Superior temporal gyrus (tissue), 1 donor: ENCODE measurements around the gene CRIP3.
A peak's percentile ranks its signal among the peaks of the same experiment; 100 is the strongest.
"Not testable (repeated sequence)": the region's sequence is repeated elsewhere in the genome, so short reads cannot be mapped to it uniquely, and the experiment has no call there.

Experiments used
- DNase-seq: peaks from one replicate; pipeline ENCODE4 v3.0.0-alpha.2; 2016; ENCODE audit errors: extremely low spot score

The CRIP3 gene, protein sequence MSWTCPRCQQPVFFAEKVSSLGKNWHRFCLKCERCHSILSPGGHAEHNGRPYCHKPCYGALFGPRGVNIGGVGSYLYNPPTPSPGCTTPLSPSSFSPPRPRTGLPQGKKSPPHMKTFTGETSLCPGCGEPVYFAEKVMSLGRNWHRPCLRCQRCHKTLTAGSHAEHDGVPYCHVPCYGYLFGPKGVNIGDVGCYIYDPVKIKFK

DNA sequence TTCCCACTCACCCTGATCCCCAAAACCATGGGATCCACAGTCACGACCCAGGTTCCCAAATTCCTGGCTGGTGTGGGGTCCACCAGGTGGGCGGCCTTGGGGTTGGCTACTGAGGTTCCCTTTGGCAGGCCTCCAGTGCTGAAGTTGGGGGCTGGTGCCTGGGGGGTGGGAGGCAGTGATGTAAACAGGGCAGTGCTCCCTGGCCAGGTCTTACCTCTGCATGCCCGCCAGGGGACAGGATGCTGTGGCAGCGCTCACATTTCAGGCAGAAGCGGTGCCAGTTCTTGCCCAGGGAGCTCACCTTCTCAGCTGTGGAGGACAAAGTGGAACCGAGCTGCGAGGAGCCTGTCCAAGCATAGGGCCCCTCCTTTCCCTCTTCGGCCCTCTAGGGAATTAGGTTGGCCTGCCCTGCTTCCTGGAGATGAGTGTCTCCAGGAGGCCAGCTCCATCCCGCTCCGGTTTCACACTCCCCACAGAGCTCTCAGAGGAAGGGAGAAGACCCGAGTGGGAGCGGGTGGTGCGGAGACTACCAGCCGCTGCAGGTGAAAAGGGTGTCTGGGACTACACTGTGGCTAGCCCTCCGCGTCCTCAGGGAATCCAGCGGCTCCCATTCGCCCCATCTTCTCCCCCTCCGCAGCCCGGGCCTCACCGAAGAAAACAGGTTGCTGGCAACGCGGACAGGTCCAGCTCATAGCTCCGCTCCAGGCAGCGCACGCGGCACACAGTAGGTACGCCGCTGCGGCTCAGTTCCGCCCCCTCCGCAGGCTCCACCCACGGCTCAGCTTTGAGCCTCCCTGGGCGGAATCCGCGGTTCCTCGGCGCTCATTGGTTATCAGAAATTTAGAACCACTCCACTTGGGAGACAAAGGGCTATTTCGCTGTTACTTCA is at the start of gene CRIP3:
TSS of gene CRIP3 (minus strand) at position 726 of the 889 bp plus-strand sequence. CDS start at position 692, 34 bp downstream.
- no peak for DNase-seq

DNA sequence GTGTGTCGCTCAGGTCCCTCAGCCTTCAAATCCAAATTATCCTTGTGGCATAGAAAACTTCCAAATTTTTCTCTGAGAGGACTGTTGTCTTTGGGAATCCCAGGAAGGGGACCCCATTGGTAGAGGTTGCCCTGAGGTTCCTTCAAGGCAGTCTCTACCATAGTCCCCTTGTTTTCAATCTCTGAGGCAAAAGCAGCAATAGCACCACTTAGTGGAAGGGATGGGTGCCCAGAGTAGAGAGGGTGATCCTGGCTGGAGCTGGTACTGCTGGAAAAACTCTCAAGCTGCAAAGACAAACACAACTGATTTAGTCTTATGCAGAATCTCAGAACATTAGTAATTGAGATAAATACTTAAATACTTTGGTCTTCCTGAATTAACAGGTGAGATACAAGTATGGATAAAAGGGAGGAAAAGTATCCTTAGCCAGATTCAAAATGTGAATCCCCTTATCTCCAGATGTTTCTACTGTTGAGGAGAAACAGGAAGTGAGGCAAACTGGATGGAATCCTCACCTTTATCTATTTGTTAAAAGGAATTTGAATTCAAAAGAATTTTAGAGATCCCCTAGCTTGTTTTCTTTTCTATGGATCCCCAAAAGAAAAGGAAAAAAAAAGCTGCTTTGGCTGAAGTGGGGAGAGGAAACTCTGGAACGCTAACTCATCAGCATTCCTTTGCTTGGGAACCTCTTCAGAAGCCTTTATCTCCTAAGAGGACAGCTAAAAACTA is 47.4 kb upstream of the CRIP3 start:
- DNase-seq, result no peak

DNA sequence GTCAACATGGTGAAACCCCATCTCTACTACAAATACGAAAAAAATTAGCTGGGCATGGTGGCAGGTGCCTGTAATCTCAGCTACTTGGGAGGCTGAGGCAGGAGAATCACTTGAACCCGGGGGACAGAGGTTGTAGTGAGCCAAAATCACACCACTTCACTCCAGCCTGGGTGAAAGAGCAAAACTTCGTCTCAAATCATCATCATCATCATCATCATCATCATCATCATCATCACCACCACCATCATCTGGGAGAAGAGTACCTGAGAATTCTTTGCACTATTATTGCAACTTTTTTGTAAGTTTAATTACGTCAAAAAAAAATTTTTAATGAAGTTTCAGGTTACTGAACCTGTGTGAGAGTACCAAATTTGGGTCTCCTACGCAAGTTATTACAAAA is 43.3 kb upstream of the CRIP3 start:
- not testable (repeated sequence) for DNase-seq

GRCh38 chr6:43347444-43347843 is 38.8 kb upstream of the CRIP3 start:
- no peak for DNase-seq

- no peak for DNase-seq
These were observed 38.4 kb upstream of the CRIP3 start for GRCh38 chr6:43347021-43347420.

DNA sequence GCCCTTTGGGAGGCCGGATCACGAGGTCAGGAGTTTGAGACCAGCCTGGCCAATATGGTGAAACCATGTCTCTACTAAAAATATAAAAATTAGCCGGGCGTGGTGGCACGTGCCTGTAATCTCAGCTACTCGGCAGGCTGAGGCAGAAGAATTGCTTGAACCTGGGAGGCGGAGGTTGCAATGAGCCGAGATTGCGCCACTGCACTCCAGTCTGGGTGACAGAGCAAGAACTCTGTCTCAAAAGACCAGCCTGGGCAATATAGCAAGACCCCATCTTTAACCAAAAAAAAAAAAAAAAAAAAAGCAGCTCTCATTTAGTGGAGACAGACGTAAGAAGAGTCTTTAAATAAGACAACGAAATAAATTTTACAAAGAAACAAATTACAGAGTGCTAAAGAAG is 37.6 kb upstream of the CRIP3 start:
- not testable (repeated sequence) for DNase-seq

GRCh38 chr6:43339168-43339567 is 30.5 kb upstream of the CRIP3 start:
- DNase-seq, result no peak

- no peak for DNase-seq
These were observed 29.6 kb upstream of the CRIP3 start for GRCh38 chr6:43338243-43338642.

GRCh38 chr6:43336382-43336781 is 27.8 kb upstream of the CRIP3 start:
- peak; percentile 51 for DNase-seq

DNA sequence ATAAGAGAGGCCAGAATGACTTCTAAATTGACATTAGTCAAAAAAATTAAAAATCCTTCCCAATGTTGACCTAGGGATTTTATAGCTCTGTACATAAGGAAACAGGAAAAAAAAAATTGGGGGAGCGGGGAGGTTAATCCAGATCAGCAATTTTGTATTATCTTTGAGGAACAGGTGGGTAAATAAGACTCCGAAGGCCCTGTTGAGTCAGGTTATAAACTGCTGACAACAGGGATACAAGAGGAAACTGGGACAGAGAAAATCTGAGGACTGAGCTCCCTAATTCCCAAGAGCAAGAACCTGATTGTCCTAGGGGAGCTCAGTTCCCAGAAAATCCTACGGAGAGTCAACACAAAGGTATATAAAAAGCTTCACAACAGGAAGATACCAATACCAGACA is 26.8 kb upstream of the CRIP3 start:
- DNase-seq, result no peak

DNA sequence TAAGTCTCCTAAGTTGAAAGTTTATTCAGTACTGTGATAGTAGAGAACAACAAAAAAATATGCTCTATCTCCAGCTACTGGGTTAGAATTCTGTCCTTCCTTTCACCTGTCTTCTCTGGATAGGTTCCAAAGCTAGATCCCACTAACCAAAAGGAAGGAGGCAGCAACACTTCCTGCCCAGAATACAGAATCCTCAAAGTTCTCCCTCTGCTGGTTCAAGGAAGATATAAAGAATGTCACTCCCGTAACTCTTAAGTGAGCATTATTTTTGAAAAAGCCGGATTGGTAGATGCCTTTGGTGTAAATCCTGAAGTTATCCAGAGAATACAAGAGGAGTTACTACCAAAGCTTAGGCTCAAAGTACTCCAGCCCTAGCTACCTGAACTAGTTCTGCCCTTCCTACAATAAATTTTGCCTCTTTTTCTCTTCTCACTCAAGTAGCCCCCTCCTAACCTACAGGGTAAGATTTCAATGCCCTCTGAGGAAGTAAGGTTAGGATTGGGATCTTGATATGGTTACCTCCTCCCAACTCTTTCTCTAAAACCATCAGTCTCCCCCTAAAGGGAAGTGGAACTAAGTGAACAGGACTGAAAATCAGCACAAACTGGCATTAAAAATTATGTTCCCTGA is 26.0 kb upstream of the CRIP3 start:
- DNase-seq, result peak; percentile 47

- no peak for DNase-seq
These were observed 23.3 kb upstream of the CRIP3 start for GRCh38 chr6:43331891-43332290.

DNA sequence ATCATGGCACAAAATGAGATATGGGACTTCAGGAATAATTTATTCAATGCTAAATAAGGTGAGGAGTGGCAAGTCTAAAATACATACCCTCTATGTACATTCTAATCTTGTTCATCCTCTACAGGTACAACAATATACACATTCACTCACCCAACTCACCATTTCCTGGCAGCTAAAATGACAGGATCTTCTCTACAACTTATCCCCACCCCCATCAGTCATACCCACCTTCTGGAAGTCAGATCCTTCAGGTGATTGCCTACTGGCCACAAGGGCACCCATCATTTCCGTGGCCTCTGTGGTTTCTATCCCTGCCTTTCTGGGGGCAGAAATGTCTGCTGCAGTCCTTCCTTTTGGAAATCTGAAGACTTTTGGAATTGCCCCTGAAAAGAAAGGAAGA is 22.8 kb upstream of the CRIP3 start:
- DNase-seq, result no peak

DNA sequence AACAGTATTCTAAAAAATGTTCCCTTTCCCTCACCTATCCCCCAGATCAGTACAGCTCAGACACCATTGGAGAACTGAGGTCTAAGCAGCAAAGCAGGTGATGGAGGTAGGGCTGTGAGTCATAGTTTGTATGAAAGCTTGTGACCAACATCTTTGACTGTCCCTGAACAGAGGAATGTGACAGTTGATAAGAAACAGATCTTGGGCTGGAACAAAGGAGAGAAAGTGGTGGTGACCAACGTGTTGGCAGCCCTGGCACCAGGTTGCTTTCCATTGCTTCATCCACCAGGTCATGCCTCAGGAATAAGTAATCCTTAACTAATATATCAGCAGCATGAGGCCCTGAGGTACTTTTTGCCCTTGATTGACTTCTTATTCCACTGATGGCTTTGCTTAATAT is 19.9 kb upstream of the CRIP3 start:
- no peak for DNase-seq

DNA sequence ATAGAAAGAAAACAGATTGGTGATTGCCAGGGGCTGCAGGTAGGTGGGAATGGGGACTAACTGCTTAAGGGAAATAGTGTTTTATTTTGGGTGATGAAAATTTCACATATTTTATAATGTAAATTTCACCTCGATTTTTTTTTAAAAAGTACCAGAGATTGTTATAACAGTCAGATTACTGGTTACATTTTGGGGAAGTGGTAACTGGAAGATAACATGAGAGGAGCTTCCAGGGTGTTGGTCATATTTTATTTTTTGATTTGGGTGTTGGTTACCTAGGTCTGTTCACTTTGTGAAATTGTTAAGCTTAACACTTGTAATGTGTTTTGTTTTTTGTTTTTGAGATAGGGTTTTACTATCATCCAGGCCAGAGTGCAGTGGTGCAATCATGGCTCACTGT is 17.2 kb upstream of the CRIP3 start:
- no peak for DNase-seq

- no peak for DNase-seq
These were observed 9.4 kb upstream of the CRIP3 start for GRCh38 chr6:43318011-43318410.

DNA sequence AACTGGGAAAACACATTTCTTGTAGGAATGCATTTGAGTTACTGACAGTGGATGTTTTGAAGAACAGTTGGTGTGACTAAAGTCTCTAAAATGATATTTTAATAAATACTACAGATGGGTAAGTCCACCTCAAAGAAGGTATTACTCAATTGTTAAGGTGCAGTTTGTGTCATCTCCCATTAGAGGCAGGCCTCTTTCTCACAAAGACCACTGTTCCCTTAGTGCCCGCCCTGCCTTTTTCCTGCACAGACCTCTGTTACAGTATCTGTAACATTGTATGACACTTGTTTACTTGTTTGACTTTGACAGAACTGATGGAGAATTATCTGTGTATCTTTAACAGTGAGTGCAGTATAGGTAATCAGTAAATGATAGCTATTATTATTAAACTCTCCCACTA is 5.2 kb upstream of the CRIP3 start:
- DNase-seq, result no peak

DNA sequence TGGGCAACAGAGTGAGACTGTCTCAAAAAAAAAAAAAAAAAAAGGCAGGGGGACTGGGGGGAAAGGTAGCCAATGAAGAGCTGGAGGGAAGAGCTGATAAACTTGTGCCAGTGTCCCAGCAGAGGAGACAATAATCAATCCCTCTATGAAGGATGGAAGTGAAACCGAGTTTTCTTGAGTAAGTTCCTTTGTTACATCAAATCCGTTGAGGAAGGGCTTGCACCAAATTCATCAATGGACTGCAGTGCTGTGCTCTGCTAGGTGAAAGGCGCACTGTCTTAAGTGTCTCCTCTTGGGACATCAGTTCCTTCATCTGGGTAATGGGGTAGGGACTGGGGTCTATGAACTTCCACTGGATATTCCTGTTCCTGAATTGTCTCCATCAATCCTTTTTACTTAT is 3.0 kb upstream of the CRIP3 start:
- DNase-seq, result no peak

DNA sequence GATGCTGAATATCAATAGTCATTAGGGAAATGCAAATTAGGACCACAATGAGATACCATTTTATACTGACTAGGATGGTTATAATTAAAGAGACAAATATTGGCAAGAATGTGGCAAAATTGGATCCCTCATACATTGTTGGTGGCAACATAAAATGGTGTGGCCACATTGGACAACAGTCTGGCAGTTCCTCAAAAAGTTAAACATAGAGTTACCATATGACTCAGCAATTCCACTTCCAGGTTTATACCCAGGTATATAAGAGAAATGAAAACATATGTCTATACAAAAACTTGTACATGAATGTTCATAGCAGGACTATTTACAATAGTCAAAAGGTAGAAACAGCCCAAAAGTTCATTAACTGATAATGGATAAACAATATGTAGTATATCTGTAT is 2.0 kb upstream of the CRIP3 start:
- no peak for DNase-seq

DNA sequence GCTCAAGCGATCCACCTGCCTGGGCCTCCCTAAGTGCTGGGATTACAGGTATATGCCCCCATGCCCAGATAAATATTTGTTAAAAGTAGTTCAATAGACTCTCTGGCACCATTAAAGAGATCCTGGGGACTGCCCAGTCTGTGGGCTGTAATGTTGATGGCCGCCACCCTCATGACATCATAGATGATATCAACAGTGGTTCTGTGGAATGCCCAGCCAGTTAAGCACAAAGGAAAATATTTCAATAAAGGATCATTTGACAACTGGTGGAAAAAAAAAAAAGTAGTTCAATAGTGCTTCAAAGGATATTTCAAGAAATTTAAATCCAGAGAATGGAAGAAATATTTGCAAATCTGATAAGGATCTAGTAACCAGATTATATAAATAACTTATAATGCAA is 1.5 kb upstream of the CRIP3 start:
- no peak for DNase-seq

GRCh38 chr6:43308990-43309477 is 408 bp upstream of the CRIP3 start:
- no peak for DNase-seq
